GM21825 (cell line): ENCODE measurements around the gene ACSM2B.
"Not testable (repeated sequence)": the region's sequence is repeated elsewhere in the genome, so short reads cannot be mapped to it uniquely, and the experiment has no call there.

Experiments used
- ATAC-seq: cut with Tn5 transposase; IDR thresholded peaks from one replicate; pipeline ENCODE4 v1.9.1; 2021; ENCODE audit warnings: mild to moderate bottlenecking, moderate library complexity; ENCODE audit not compliant: unreplicated experiment

ACSM2B gene

DNA sequence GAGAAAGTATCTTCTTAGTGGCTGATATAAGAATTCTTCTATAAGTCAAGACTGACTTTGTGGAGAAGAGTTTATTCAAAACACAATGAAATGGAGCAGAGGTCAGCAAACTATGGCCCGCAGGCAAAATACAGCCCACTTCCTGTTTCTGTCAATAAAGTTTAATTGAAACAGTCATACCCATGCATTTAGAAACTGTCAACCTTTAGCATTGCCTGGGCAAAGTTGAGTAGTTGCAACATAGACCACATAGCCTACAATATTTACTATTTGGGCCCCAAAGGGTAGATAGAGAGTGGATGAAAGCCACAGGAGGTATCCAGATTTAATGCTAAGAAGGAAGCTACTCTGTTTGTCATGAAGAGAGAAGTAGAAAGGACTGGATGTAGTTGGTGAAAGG is 38.0 kb downstream of the ACSM2B start:
- no peak for ATAC-seq

- ATAC-seq, result not testable (repeated sequence)
Measured at GRCh38 chr16:20536669-20537068, 39.5 kb downstream of the ACSM2B start.

DNA sequence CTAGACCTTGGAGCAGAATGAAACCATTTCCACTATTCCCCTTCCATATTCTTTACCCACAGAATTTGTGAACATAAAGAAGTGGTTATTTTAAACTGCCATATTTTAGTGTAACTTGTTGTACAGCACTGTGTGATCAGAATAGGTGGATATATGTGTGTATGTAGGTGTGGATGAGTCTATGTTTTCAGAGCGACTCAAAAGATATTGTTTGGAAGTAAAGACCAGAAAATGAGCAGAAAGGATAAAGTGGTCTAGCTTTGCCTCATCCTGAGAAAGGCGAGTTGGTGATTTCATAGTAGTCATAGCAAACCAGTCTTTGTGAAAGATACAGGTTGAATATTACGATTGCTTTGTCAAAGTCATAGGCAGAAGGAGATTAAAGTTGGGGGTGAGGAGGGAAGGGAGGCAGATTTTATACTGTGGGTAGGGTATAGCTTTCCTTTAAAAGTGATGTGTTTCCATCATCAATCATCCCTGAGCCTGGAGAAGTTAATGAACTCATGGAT is 43.8 kb downstream of the ACSM2B start:
- not testable (repeated sequence) for ATAC-seq

GRCh38 chr16:20531795-20532194 is 44.4 kb downstream of the ACSM2B start:
- ATAC-seq, result not testable (repeated sequence)

- no peak for ATAC-seq
Measured at GRCh38 chr16:20520103-20520502, 56.1 kb downstream of the ACSM2B start.

DNA sequence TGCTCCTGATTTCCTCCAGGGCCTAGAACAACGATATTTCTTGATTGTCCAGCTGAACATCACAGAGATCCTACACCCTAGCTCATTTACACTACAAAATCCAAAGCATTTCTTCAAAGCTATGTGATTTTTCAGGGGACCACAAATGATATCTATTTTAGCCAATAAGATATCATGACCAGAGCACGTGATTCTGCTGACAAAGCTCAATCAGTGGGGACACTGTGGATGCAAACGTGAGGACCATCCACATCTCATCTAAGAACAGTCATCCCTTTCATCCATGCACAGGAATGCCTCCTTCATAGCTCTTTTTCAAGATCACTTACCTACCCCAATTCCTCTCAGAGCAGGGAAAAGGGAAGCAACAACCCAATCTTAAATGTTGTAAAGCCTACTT is 56.9 kb downstream of the ACSM2B start:
- ATAC-seq, result no peak

DNA sequence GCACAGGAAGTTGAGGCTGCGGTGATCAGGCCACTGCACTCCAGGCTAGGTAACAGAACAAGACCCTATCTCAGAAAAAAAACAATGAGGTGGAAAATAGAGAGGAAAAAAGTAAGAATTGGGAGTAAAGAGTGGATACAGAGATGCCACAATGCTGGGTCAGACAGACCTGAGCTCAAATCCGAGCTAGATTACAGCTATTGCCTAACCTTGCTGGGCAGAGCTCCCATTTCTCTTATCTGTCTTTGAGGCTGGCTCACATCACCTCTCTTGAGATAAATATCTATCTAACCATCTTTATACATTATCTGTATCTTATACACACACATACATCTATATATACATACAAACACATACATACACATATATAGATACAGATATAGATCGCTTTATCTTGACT is 59.0 kb downstream of the ACSM2B start:
- no peak for ATAC-seq

DNA sequence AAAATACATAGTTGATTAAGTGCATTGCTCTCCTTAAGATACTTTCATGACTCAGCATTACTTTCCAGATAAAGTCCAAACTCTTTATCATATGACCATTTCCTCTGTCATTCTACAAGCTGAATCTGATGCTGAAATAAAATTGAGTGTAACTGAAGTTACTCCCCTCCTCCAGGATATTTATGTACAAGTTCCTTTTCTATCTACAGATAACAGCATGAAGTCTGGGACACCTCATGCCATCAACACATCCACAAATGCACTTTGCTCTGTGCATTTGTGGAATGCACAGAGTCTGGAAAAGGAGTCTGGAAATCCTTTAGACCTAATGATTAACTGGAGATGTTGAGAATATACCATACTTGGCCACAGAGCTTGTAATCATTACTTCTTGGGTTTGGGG is 60.5 kb downstream of the ACSM2B start:
- no peak for ATAC-seq

DNA sequence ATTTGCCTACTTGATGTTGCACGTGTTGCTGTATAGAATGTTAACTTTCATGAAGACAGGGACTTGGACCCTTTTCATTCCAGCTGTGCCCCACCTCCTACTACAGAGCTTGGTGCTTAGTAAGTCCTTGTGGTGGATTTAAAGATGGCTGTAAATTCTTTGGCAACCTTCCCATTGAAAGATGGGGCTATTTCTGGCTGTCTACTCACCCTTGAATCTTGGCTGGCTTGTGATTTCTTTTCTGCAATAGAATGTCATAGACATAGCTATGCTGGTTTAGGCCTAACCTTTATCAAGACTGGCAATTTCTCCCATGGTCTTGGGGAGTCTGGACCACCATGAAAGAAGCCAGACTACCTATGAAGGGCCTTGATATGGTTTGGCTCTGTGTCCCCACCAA is 65.8 kb downstream of the ACSM2B start:
- ATAC-seq, result no peak

DNA sequence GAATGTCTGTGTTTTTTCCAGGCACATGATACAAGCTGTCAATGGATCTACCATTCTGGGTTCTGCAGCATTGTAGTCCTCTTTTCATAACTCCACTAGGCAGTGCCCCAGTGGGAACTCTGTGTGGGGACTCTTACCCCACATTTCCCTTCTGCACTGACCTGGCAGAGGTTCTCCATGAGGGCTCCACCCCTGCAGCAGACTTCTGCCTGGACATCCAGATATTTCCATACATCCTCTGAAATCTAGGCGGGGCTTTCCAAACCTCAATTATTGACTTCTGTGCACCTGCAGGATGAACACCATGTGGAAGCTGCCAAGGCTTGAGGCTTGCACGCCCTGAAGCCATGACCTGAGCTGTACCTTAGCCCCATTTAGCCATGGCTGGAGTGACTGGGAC is 68.9 kb downstream of the ACSM2B start:
- ATAC-seq, result no peak

DNA sequence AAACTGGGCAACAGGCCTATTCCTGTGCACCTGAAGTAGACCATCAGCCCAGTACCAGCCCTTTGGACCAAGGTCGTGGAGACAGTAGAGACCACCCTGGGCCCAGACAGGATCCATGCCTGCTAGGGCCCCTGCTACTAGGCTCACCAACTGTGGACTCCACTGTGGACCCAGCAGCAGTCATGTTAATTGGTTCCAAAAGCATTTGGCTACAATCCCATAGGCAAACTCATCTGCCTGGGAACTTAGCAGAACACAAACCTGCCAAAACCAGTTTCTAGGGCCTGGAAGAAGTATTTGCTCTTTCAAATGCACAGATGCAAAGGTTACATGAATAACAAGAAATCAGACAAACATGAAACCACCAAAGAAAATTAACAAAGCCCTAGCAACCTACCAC is 71.7 kb downstream of the ACSM2B start:
- ATAC-seq, result no peak

GRCh38 chr16:20491448-20491847 is 84.7 kb downstream of the ACSM2B start:
- ATAC-seq, result not testable (repeated sequence)

DNA sequence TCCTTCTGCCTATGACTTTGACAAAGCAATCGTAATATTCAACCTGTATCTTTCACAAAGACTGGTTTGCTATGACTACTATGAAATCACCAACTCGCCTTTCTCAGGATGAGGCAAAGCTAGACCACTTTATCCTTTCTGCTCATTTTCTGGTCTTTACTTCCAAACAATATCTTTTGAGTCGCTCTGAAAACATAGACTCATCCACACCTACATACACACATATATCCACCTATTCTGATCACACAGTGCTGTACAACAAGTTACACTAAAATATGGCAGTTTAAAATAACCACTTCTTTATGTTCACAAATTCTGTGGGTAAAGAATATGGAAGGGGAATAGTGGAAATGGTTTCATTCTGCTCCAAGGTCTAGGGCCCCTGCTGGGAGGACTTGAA is 85.2 kb downstream of the ACSM2B start:
- not testable (repeated sequence) for ATAC-seq
